Osteoblast (primary cell): ENCODE data around the gene L3MBTL3. TPM values are rescaled to one million over a fixed set of nuclear protein-coding genes. Genes with fewer than 3 reads are reported as not detected.

Experiments
- DNase-seq: peaks from one replicate; pipeline ENCODE4 v3.0.0; 2011; ENCODE audit warnings: low spot score, mixed read lengths; ENCODE audit not compliant: insufficient read length; ENCODE audit errors: missing footprints
- H2AFZ ChIP-seq: 2 replicates; pipeline ENCODE4 v1.6.0; 2011; ENCODE audit warnings: mild to moderate bottlenecking, low read length
- H3K27ac ChIP-seq: 2 replicates; pipeline ENCODE4 v1.5.1; 2011; ENCODE audit warnings: mild to moderate bottlenecking, low read depth, low read length, moderate library complexity
- H3K27me3 ChIP-seq: 2 replicates; pipeline ENCODE4 v1.6.0; 2012; ENCODE audit warnings: mild to moderate bottlenecking, control low read depth, inconsistent platforms, low read length, moderate library complexity; ENCODE audit not compliant: insufficient read depth
- H3K36me3 ChIP-seq: 2 replicates; pipeline ENCODE4 v1.5.1; 2011; ENCODE audit warnings: mild to moderate bottlenecking, low read length, control low read depth, moderate library complexity; ENCODE audit not compliant: insufficient read depth
- H3K4me1 ChIP-seq: 2 replicates; pipeline ENCODE4 v1.5.1; 2011; ENCODE audit warnings: mild to moderate bottlenecking, low read length, control low read depth, moderate library complexity; ENCODE audit not compliant: insufficient read depth
- H3K4me2 ChIP-seq: 2 replicates; pipeline ENCODE4 v1.6.0; 2011; ENCODE audit warnings: mild to moderate bottlenecking, low read length; ENCODE audit not compliant: insufficient read depth
- H3K4me3 ChIP-seq: fragments of 200-600 bp; sonication (generic); 3 replicates; pipeline ENCODE4 v1.5.1; 2012; ENCODE audit warnings: mild to moderate bottlenecking, low read length, inconsistent platforms; ENCODE audit not compliant: insufficient read depth
- H3K79me2 ChIP-seq: 2 replicates; pipeline ENCODE4 v1.6.0; 2012; ENCODE audit warnings: mild to moderate bottlenecking, low read length, control low read depth, inconsistent platforms; ENCODE audit not compliant: insufficient read depth
- H3K9me3 ChIP-seq: 2 replicates; pipeline ENCODE4 v1.5.1; 2011; ENCODE audit warnings: low read depth, low read length, control low read depth
- H4K20me1 ChIP-seq: 2 replicates; pipeline ENCODE4 v1.6.0; 2012; ENCODE audit warnings: mild to moderate bottlenecking, low read length, control low read depth; ENCODE audit not compliant: insufficient read depth
- total RNA-seq: library from RNA; depleted of rRNA; stranded (reverse); fragments of >200 nt; gene quantifications from 2 replicates; pipeline ENCODE4 v1.2.3, GENCODE V29; 2012
- TF ChIP-seq, protein P1 (sequence below): IDR thresholded peaks from 2 replicates; pipeline ENCODE4 v1.5.1; 2011; ENCODE audit warnings: mild to moderate bottlenecking, low read depth, low read length, moderate library complexity; ENCODE audit errors: extremely low read depth

Gene L3MBTL3
- total RNA-seq, 1 donor = 8.7 TPM

DNA sequence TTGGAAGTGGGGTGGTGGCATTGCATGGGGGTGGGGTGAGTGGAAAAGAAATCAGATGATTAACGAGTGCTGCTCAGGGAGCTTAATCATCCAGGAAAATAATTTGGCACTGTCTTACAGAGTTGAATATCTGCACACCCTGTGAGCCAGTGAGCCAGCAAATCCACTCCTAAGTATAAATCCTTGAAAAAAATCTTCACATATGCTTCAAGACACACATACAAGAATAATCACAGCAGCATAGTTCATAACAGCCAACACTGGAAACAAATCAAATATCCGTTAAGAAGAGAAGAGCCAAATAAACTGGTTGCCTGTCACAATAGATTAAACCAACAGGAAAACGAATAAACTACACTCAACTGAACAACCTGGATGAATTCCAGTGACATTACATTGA lies 141.6 kb downstream of the L3MBTL3 start:
- no peak for DNase-seq
- no peak overlapping the region for H3K27ac ChIP-seq

GRCh38 chr6:130161683-130162404 lies 143.5 kb downstream of the L3MBTL3 start:
- TF ChIP-seq, protein P1, sequence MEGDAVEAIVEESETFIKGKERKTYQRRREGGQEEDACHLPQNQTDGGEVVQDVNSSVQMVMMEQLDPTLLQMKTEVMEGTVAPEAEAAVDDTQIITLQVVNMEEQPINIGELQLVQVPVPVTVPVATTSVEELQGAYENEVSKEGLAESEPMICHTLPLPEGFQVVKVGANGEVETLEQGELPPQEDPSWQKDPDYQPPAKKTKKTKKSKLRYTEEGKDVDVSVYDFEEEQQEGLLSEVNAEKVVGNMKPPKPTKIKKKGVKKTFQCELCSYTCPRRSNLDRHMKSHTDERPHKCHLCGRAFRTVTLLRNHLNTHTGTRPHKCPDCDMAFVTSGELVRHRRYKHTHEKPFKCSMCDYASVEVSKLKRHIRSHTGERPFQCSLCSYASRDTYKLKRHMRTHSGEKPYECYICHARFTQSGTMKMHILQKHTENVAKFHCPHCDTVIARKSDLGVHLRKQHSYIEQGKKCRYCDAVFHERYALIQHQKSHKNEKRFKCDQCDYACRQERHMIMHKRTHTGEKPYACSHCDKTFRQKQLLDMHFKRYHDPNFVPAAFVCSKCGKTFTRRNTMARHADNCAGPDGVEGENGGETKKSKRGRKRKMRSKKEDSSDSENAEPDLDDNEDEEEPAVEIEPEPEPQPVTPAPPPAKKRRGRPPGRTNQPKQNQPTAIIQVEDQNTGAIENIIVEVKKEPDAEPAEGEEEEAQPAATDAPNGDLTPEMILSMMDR = no peak
- no peaks in the 10 kb centered on the region for H3K79me2 ChIP-seq
- no peaks in the 10 kb centered on the region for H3K9me3 ChIP-seq
- H3K4me2 ChIP-seq = no peak overlapping the region
- no peak overlapping the region for H2AFZ ChIP-seq
- H3K36me3 ChIP-seq = no peaks in the 10 kb centered on the region
- no peaks in the 10 kb centered on the region for H3K4me1 ChIP-seq
- no peaks in the 10 kb centered on the region for H4K20me1 ChIP-seq
- no peak overlapping the region for H3K4me3 ChIP-seq
- no peak overlapping the region for H3K27ac ChIP-seq
- no peaks in the 10 kb centered on the region for H3K27me3 ChIP-seq
- no peak for DNase-seq

More for the DNA sequence above, 141.6 kb downstream of the L3MBTL3 start:
- Histone ChIP-seq H2AFZ (no peak overlapping the region), H3K27me3 (no peaks in the 10 kb centered on the region), H3K4me2 (no peak overlapping the region), H3K9me3 (no peaks in the 10 kb centered on the region), H3K4me1 (no peaks in the 10 kb centered on the region), H4K20me1 (no peaks in the 10 kb centered on the region), H3K79me2 (no peaks in the 10 kb centered on the region), H3K4me3 (no peak overlapping the region), H3K36me3 (no peaks in the 10 kb centered on the region)
- TF ChIP-seq, protein P1 = no peak

GRCh38 chr6:130162421-130162820 lies 144.0 kb downstream of the L3MBTL3 start:
- no peak overlapping the region for H3K27ac ChIP-seq
- no peak overlapping the region for H2AFZ ChIP-seq
- no peaks in the 10 kb centered on the region for H3K4me1 ChIP-seq
- H3K79me2 ChIP-seq = no peaks in the 10 kb centered on the region
- H3K27me3 ChIP-seq = no peaks in the 10 kb centered on the region
- no peak overlapping the region for H3K4me3 ChIP-seq
- H4K20me1 ChIP-seq = no peaks in the 10 kb centered on the region
- TF ChIP-seq, protein P1 = no peak
- DNase-seq = no peak
- H3K4me2 ChIP-seq = no peak overlapping the region
- no peaks in the 10 kb centered on the region for H3K36me3 ChIP-seq
- H3K9me3 ChIP-seq = no peaks in the 10 kb centered on the region

DNA sequence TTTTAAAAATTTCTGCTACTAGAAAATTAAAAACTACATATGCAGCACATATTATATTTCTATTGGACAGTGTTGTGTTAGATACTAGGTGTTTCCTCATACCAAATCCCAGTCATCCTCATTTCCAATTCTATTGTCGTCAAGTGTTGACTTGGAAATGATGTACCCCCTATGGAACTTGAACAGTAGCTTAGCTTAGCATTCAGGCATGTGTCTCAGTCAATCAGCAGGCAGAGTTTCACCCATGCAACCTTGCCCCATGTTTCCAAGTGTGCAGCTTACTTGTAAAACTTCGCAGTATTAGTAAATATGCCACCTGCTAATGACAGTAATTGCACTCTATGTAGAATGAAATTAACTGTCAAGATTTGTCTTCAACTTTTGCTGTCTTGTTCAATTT lies 144.9 kb downstream of the L3MBTL3 start:
- H3K27ac ChIP-seq = no peak overlapping the region
- no peaks in the 10 kb centered on the region for H3K9me3 ChIP-seq
- H3K4me1 ChIP-seq = no peaks in the 10 kb centered on the region
- no peaks in the 10 kb centered on the region for H3K27me3 ChIP-seq
- no peak overlapping the region for H2AFZ ChIP-seq
- H3K36me3 ChIP-seq = no peaks in the 10 kb centered on the region
- TF ChIP-seq, protein P1 = no peak
- no peak overlapping the region for H3K4me3 ChIP-seq
- no peaks in the 10 kb centered on the region for H3K79me2 ChIP-seq
- DNase-seq = no peak
- H3K4me2 ChIP-seq = no peak overlapping the region
- H4K20me1 ChIP-seq = no peaks in the 10 kb centered on the region
